NK-92 (cell line): ENCODE data around the gene TMIGD3.
"Not testable (repeated sequence)": the region's sequence is repeated elsewhere in the genome, so short reads cannot be mapped to it uniquely, and the experiment has no call there.

Source experiments
- DNase-seq: peaks from one replicate; lab custom pipeline; 2025; ENCODE audit not compliant: unreplicated experiment; lab: John Stamatoyannopoulos, UW

Gene TMIGD3

DNA sequence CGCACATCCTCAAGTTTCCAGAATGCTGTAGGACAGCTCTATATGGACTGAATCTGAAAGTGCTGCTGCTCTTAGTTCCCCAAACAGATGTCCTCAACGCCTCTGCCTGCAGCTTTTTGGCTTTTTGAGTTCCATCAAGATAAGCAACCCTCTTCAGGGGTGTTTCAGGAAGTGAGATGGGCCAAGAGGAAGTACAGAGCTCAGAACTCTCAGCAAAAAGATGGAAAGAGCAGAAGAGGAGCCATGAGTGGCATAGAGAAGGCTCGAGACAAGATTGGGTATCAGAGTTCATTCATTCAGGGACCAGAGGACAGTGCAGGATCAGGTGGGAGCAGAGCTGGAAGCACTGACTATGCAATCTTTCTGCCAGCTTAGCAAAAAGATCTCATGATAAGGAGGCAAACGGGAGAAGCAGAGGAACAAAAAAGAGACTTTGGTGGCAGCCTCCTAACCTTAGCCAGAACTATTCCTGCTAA, at the start of gene TMIGD3, which contains the start of gene ADORA3:
TMIGD3 (minus strand) TSS at position 49 of the 476 bp plus-strand sequence. CDS start 279 bp downstream, outside the sequence.
ADORA3 (minus strand) TSS at position 49 of the 476 bp plus-strand sequence. CDS start 279 bp downstream, outside the sequence.
- DNase-seq = no peak

GRCh38 chr1:111553196-111553595, 49.8 kb upstream of the TMIGD3 start:
- DNase-seq = no peak

DNA sequence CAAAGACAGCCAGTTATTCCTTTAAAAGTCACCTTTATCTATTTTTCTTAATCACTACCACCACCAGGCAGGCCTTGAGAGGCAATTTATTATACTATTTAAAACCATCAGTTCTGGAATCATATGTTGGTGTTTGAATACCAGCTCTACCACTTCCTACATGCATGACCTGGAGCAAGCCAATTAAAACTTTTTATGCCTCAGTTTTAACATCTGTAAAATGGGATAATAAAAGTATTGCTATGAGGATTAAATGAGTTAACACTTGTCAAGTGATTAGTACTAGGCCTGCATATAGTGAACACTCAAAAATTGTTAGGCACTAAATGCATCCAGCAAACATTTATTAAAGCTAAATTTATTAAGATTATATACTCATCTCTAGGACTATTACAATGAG, 49.2 kb upstream of the TMIGD3 start:
- DNase-seq = no peak

GRCh38 chr1:111551623-111552411, 48.4 kb upstream of the TMIGD3 start:
- DNase-seq = no peak

DNA sequence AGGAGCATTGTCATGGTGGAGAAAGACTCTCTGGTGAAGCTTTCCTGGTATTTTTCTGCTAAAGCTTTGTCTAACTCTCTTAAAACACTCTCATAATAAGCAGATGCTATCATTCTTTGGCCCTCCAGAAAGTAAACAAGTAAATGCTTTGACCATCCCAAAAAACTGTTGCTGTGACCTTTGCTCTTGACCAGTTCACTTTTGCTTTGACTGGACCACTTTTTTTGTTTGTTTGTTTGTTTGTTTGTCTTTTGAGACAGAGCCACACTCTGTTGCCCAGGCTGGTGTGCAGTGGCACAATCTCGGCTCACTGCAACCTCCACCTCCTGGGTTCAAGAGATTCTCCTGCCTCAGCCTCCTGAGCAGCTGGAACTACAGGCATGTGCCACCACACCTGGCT, 44.4 kb upstream of the TMIGD3 start:
- DNase-seq = not testable (repeated sequence)

DNA sequence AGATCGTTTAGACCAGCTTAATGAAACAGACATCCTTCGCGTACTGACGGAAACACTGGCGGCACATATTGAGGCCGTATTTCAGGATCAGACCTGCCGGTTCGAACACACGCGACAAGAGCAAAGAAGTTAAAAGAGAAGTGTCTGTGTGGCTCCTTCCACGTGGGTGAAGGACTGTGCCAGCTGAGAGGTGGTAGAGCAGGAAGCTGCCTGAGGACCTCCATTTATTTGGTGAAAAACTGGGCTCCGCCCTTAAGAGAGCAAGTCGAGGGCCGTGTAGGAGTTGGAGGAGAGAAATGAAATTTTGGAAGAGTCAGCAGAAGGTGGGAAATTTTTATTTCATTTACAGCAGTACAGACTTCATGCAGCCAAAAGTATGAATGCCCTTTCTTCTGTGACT, 38.8 kb upstream of the TMIGD3 start:
- no peak for DNase-seq

DNA sequence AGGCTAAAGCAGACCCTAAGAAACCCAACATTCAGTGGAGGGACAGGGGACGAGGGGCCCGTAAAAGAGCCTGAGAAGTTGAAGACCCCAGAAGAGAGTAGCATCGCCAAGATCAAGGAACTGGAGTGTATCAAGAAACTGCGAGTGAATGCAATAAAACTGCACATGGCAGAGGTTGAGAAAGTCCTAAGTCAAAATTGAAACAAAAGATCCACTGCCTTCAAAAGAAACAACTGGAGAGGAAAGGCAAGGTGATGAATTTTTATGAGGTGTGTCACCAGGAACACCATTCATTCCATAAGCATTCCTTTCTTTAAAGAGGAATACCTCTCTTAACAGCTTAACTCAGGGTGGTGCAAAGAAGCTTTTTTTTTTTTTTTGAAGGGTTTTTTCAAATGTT, 38.3 kb upstream of the TMIGD3 start:
- no peak for DNase-seq

DNA sequence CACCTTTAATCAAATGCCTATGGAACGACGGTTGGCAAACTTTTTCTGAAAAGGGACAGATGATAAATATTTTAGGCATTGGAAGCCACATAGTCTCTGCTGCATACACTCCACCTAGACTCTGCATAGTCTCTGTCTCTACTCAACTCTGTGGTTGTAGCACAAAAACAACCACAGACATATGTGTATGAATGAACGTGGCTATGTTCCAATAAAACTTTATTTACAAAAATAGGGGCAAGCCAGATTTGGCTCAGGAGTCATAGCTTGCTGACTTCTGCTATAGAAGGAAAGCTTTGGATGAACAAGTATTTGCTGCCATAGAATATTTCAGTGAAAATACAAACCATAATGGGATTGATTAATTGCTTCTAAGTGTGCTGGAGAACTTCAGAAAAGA, 37.5 kb upstream of the TMIGD3 start:
- no peak for DNase-seq

DNA sequence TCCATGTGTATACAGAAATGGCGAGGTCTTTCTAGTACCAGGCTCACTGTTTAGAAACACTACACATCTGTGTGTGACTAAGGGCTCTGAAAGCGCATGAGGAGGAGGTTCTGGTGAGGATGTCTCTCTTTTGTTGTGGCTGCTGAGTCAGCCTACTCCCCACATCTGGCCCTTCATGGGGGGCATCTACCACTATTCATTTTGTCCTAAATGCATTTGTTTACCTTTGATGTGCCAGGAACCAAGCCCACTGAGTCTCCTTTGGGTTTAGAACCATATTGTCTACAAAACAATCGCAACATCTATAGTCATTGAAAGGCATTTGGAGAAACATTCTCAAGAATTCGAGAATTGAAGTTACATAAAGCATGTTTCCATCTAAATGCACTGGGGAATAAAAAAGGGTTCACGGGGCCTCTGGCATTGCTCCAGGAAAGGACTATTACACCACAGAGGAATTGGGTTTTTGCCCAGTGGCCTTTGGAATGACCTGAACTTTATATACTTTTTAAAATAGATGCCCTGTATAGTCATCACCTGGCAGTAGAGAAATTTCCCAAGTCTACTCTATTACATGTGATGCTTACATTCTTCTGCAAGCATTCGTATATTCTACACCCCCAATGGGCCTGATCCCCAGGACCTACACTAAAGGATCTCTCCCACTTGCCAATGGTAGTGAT, 35.1 kb upstream of the TMIGD3 start:
- DNase-seq = no peak

DNA sequence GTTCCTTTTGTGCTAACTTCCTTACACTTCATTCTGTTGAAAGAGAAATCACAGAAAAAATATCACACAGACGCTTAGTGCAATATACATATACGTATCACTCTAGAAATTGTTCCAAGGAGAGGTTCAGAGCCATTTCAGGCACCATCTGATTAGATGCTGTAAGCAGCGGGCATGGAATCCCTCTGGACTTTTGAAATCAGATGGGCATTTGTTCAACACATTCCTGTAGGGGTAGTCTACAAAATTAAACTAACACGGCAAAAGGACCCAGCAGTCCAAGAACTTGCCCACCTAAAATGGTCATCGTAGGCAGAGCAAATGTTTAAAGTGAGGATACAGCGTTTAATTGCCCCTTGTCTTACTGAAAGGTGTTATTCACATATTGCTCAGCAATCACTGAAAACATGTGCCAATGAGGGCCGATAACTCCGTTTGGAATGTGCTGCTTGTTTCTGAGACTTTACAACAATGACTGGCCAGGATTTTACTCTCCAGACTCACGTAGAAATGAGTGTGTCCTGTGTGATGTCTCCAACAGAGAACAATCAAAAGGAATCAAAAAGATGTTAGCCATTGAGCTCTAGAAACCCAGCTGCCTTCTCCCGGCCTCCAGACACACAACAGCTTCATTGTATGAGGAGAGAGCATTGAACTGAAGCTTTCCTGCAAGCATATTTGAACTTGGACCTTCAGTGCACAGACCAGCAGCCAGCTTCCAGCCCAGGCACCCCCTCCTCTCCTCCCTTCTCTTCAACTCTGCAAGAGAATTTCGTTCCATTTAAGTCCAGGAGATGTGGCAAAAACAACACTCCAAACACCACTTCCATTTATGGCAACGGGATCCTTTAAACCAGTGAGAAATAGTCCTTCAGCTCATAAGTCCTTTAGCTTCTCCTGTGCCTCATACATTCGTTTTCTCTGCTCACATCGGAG, 32.1 kb upstream of the TMIGD3 start:
- no peak for DNase-seq

GRCh38 chr1:111520053-111520452, 16.6 kb upstream of the TMIGD3 start:
- DNase-seq = no peak

GRCh38 chr1:111517469-111518225, 14.2 kb upstream of the TMIGD3 start:
- DNase-seq = no peak

DNA sequence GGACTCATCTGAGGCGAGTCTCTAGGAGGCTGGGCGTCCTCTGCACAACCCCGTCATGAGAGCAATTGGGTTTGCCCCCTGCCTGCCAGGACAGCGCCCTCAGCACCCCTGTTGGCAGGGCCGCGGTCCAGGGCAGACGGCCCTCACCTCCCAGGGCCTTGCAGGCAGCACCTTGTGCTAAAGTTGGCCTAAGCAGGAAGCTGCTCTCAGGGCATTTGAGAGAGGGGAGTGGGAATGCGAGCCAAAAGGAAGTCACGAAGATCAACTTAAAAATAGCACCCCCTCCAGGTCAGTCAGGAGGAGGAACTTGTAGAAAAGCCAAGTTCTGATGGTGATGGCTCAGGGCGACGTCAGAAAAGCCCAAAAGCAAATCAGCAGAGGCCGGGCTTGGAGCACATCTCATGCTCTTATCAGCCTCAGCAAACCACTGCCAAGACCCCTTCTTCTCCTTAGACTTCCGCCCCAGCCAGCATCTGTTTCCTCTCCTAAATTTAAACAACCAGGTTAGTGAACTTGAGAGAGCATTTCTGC, 12.6 kb upstream of the TMIGD3 start:
- no peak for DNase-seq

DNA sequence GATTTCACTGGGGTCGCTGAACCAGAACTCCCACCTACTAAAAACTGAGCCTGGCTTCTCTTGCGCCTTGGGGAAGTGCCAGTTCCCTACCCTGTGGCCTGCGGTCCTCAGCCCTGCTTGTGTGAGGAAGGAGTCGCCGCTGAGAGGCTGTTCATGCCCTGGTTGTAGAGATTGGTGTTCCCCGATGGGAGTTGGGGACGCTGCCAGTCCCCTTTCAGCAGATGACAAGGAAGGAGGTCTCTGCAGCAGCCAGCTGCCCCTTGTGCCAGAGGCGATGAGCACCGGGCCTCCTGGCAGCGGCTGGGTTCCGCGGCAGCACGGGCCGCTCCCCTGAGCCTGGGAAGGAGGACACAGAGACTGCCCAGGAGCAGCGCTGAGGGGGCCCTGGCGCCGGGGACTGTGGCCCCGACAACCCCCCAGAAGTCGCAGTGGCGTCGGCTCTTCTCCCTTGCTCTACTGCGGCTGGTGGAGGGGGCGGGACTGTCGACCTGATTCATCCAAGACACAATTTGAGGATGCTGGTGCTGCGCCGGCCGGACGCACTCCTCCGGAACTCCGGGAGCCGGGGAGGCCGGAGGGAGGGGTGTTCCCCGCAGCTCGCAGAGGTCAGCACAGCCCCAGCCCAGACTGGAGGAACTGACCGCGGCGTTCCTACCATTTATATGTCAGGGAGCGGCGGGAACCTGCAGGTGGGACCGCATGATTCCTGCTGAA, 12.0 kb upstream of the TMIGD3 start:
- DNase-seq = no peak

- DNase-seq = no peak
These were observed 10.1 kb upstream of the TMIGD3 start for GRCh38 chr1:111513410-111514020.

- no peak for DNase-seq
These were observed 9.5 kb upstream of the TMIGD3 start for GRCh38 chr1:111512931-111513330.

GRCh38 chr1:111512132-111512889, 8.9 kb upstream of the TMIGD3 start:
- no peak for DNase-seq

GRCh38 chr1:111511370-111511769, 7.9 kb upstream of the TMIGD3 start:
- no peak for DNase-seq
